NCI-H2196 (cell line): ENCODE data around the gene R3HCC1L.

Experiments
- DNase-seq: peaks from one replicate; lab custom pipeline; 2025; ENCODE audit not compliant: unreplicated experiment; lab: John Stamatoyannopoulos, UW

R3HCC1L gene

DNA sequence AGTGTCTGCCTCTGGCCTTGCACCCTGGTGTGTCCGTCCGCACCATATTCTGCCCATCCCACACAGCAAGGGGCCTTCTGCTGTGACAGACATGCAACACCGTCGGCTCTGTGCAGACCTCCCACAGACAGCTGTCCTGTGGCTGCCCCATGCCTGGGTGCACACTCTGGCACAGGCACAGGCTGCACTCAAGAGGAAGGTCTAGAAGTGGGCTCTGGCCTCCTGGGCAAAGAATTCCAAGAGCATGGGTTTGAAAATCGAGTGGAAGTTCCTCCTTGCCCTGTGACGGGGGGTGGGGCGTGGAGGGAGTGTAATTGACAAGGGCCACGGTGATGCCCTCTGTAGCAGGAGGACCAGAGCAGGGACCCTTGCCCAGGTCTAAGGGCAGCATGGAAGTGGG, 137.8 kb downstream of the R3HCC1L start:
- DNase-seq, result no peak

DNA sequence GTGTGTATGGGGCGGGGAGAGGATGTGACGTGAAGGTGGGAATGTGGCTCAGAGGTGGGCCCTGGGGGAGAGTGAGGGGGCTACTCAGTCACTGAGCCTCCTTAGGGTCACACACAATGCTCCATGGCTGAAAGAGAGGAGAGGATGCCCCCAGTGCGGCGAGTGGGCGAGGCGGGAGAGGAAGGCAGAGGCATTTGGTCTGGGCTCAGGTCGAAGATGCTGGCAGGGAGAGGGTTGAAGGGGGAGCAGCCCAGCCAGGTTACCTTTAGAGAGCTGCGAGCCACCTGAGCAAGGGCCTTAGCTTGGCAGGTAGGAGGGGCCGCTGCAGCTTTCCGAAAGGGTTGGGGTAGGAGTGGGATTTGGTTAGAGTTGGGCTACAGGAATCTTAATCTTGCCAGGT, 138.2 kb downstream of the R3HCC1L start:
- DNase-seq, result no peak

DNA sequence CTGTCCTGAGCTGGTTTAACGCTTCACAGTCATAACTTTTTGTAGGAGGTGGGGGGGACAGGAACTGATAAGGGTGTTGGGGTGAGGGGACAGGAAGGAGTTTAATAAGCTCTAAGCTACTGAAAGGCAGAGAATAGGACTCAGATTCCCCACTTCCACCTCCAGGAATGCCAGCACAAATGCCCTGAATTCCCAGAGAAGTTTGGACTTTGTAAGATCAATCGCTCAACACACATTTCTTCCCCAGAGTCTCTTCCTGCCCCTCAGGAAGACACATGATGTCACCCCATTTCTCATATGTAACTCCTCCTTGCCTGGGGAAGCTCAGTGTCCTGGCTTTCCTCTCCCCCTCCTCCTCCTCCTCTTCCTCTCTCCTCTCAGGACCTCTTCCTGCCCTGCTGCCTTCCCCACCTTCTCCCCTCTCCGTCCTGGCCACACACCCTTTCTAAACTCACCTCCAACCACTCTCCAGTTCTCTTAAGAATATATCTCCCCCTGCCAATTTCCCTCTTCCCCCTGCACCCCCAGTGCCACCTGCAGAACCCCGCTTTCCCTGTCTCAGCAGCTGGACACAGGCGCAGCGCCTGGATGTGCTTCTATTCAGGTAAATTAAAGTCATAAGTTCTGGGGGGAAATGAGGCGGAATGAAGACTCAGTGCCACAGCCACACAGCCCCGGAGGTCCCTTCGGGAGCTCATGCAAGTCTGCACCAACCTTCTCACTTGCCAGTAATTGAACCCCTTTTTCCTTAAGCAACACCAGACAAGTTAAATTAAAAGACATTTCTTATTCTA, 138.8 kb downstream of the R3HCC1L start:
- no peak for DNase-seq

DNA sequence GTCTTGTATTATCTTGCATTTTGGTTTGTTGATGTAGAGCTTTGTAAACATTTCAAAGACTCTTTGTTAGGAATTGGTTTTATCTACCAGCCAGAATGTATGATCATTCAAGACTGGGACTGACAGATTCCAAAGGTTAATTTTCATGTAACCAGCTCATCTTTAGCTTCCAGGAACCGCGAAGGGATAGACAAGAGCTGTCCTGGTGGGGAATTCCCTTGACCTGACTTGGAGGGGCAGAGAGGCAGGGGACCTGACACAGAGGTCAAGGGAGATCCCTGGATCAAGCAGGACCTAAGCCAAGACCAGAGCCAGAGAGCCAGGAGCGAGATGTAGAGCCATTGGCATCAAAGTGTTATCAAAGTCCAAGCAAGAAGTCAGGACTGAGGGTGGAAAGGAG, 140.1 kb downstream of the R3HCC1L start:
- no peak for DNase-seq

DNA sequence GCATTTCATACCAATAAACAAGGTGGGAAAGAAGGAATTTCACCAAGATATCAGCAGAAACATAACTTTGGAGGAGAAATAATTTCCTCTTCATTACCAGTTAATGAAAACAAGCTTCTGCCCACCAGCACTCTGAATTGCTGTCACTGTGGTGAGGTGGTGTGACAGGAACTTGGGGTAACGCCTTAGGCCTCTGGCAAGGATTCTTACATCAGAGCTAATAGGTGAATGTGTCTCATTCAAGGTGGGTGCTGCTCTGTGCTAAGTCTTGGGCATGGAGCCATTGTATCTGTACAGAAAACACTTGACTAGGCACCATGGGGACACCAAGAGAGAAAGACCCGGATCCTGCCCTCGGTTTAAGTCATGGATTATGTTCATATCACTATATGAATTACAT, 141.9 kb downstream of the R3HCC1L start:
- no peak for DNase-seq

DNA sequence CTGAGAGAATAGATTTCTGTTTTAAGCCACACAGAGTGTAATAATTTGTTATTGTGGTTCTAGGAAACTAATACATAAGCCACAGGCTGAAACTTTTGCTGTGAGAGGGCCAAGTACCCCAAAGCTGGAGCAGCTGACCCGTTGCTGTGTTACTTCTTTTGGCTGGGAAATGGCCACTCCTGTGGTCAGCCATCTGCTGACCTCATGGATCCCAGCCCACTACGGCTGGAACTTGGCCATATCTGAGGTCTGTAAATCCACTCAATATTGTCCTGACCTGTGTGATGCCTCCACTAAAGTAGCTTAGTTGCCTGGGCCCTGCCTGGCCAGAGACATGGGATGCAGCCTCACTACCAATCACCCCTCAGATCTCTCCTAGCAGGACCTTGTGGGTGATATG, 151.0 kb downstream of the R3HCC1L start:
- no peak for DNase-seq

DNA sequence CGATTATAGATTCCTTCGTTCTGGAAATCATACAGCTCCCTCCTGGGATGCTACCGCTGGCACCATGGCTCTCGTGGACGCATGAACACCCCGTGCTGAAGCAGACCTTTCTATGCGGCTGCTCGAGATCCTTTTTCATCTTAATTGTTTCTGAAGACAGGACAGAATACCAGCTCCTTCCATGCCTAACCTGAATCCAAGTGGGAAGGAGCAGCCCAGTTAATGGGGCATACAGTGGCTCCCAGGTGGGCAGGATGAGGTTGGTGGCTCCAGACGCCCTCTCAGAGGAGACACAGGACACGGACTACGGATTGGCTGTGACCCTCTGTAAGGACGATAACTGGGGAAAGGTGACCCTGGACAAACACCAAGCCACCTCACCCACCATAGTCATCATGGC, 152.0 kb downstream of the R3HCC1L start:
- DNase-seq, result no peak

DNA sequence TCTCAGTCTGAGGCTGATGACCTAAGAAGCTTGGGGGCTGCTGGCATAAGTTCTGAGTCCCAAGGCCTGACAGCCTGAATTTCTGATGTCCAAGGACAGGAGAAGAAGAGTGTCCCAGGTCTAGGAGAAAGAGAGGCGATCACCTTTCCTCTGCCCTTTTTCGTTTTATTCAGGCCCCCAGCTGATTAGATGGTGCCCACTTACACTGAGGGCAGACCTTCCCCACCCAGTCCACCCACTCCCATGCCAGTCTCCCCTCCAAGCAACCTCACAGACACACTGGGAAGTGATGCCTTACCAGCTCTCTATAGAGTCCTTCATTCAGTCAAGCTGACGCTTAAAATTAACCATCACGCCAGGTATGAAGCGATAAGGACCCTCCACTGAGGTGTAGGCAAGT, 152.9 kb downstream of the R3HCC1L start:
- no peak for DNase-seq

DNA sequence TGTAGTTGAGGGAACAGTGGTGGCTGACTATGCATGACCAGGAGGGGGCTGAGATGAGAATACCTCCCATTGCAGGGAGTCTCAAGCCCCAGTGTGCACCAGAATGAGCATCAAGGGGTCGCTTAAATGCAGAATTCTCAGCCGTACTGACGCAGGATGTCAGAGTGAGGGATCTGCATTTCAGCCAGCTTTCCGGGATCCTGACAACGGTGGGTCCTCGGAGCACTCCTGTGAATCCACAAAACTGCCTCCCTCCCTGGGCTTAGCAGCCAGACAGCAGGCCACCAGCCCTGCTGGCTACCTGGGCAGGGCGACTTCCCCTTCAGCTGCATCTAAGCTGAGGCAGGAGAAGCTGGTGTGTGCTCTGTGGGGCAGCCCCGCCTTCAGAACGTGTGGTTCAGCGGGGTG, 155.3 kb downstream of the R3HCC1L start:
- no peak for DNase-seq

DNA sequence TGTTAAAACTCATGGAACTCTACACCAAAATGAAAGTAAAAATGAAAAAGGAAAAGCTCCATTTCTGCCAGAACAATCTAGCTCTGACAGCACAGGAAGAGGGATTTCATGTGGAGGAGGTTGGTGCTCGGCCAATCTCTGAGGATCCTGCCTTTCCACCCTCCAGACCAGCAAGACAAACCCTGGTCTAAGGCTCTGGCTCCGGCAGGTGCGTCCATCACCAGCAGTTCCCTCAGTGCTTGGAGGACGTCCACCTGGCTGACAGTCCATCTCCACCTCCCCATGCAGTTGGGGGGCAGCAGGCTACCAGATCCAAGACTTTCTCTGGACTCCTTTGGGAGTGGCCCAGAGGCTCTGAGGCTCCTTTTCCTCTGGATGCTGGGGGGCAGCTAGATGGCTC, 158.5 kb downstream of the R3HCC1L start:
- no peak for DNase-seq

DNA sequence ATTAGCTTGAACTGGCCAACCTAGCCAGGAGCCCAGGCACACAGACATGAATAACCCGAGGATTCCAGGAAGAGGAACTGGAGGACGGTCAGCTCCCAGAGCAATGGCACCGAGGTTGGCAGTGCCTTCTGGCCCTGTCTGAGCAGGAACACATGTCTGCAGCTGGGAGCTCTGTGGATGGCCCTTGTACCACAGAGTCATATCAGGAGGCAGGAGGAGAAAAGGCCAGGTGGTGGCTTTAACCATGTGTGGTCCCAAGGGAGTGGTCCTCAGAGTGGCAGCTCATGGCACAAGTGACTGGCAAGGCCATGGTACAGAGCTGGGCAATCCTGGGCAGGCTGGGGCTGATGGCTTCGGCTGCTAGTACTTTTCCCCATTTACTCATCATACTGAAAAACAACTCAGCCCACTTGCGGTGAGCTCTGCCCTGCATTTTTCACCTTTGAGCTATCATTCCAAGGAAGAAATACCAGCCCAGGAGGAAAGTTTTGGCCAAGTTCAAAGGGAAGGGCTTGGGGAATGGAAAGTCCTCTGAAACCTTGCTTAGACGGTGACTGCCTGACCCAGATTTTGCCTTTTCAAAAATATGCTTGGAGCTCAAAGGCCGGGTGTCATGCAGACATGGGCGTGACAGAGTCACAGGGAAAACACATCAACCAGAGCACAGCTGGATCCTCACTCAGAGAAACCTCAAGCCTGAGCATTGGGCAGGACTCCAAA, 159.3 kb downstream of the R3HCC1L start:
- DNase-seq, result no peak

DNA sequence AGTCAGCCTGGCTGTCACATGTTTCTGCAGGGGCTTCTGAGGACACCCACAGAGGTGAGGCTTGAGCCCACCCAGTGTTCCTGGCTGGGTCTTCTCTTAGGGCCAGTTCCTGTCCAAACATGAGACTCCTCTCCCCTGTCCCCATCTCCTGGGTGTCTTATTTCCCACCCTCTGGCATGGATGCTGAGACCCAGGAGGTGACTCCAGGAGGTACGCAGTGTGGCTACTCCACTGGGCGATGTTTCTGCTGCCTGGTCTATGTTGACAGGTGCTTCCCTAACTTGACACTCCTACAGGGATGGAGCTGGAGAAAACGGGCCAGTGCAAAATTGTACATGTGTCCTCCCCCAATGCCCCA, 159.8 kb downstream of the R3HCC1L start:
- no peak for DNase-seq
